Measurements from ENCODE around the gene CPEB1. TPM values are rescaled to one million over a fixed set of nuclear protein-coding genes. Genes with fewer than 3 reads are reported as not detected.

The CPEB1 gene
- total RNA-seq, 1 donor from 2014 or later: 15.4 TPM

GRCh38 chr15:82643992-82644391, 3.2 kb downstream of the CPEB1 start:
- no peak overlapping the region for H3K4me3 ChIP-seq (ENCODE audit: insufficient read depth, low read depth, low read length)
- H3K79me2 ChIP-seq (ENCODE audit: insufficient read depth, low read length): no peaks in the 10 kb centered on the region
- peak overlapping the region; percentile 55 for H3K27ac Mint-ChIP-seq (ENCODE audit: unreplicated experiment)
- H3K36me3 Mint-ChIP-seq (ENCODE audit: low read depth, unreplicated experiment): no peaks in the 10 kb centered on the region
- H3K9me3 Mint-ChIP-seq (ENCODE audit: unreplicated experiment): no peaks in the 10 kb centered on the region
- no peaks in the 10 kb centered on the region for H3K9me3 ChIP-seq (ENCODE audit: insufficient read depth, low read depth, low read length)
- DNase-seq (ENCODE audit: low read depth) (no peak), FAIRE-seq (no peak)
- H2AFZ ChIP-seq (ENCODE audit: low read depth, low read length): no peak overlapping the region
- no peak overlapping the region for H3K27ac ChIP-seq (ENCODE audit: low read depth, low read length)
- H3K4me2 ChIP-seq (ENCODE audit: low read length): no peak overlapping the region
- H3K27me3 ChIP-seq (ENCODE audit: insufficient read depth, low read length): peaks cover 58% of the 10 kb centered on the region
- H3K4me3 Mint-ChIP-seq (ENCODE audit: unreplicated experiment): peak overlapping the region; percentile 62
- H3K9ac ChIP-seq (ENCODE audit: low read length): no peak overlapping the region
- H3K4me1 Mint-ChIP-seq (ENCODE audit: low read depth, unreplicated experiment): peaks cover 31% of the 10 kb centered on the region
- no peaks in the 10 kb centered on the region for H3K36me3 ChIP-seq (ENCODE audit: insufficient read depth, low read length)
- peaks cover 3% of the 10 kb centered on the region for H3K4me1 ChIP-seq (ENCODE audit: insufficient read depth, low read length)
- peaks cover 8% of the 10 kb centered on the region for H3K27me3 Mint-ChIP-seq (ENCODE audit: low read depth, unreplicated experiment)
- TF ChIP-seq EZH2 (IDR thresholded peaks at IDR 0.05; ENCODE audit: insufficient read depth, low read length): no peak
- no peaks in the 10 kb centered on the region for H4K20me1 ChIP-seq (ENCODE audit: insufficient read depth, low read length)

GRCh38 chr15:82642656-82643055, 4.5 kb downstream of the CPEB1 start:
- peaks cover 48% of the 10 kb centered on the region for H3K27me3 ChIP-seq (ENCODE audit: insufficient read depth, low read length)
- no peaks in the 10 kb centered on the region for H4K20me1 ChIP-seq (ENCODE audit: insufficient read depth, low read length)
- no peak overlapping the region for H3K4me2 ChIP-seq (ENCODE audit: low read length)
- H3K9me3 Mint-ChIP-seq (ENCODE audit: unreplicated experiment): no peaks in the 10 kb centered on the region
- H3K27me3 Mint-ChIP-seq (ENCODE audit: low read depth, unreplicated experiment): peaks cover 2% of the 10 kb centered on the region
- no peaks in the 10 kb centered on the region for H3K36me3 Mint-ChIP-seq (ENCODE audit: low read depth, unreplicated experiment)
- no peak overlapping the region for H3K4me3 ChIP-seq (ENCODE audit: insufficient read depth, low read depth, low read length)
- no peak overlapping the region for H2AFZ ChIP-seq (ENCODE audit: low read depth, low read length)
- no peaks in the 10 kb centered on the region for H3K36me3 ChIP-seq (ENCODE audit: insufficient read depth, low read length)
- no peaks in the 10 kb centered on the region for H3K4me1 ChIP-seq (ENCODE audit: insufficient read depth, low read length)
- TF ChIP-seq CTCF (IDR thresholded peaks at IDR 0.05; ENCODE audit: insufficient read depth, low read depth, low read length) (no peak), EZH2 (IDR thresholded peaks at IDR 0.05; ENCODE audit: insufficient read depth, low read length) (no peak)
- no peak overlapping the region for H3K9ac ChIP-seq (ENCODE audit: low read length)
- no peak overlapping the region for H3K27ac Mint-ChIP-seq (ENCODE audit: unreplicated experiment)
- peaks cover 31% of the 10 kb centered on the region for H3K4me1 Mint-ChIP-seq (ENCODE audit: low read depth, unreplicated experiment)
- H3K79me2 ChIP-seq (ENCODE audit: insufficient read depth, low read length): no peaks in the 10 kb centered on the region
- FAIRE-seq: no peak
- no peak for DNase-seq (ENCODE audit: low read depth)
- no peaks in the 10 kb centered on the region for H3K9me3 ChIP-seq (ENCODE audit: insufficient read depth, low read depth, low read length)
- H3K4me3 Mint-ChIP-seq (ENCODE audit: unreplicated experiment): no peak overlapping the region
- no peak overlapping the region for H3K27ac ChIP-seq (ENCODE audit: low read depth, low read length)

- no peak overlapping the region for H2AFZ ChIP-seq (ENCODE audit: low read depth, low read length)
- no peaks in the 10 kb centered on the region for H3K4me1 ChIP-seq (ENCODE audit: insufficient read depth, low read length)
- H3K27ac Mint-ChIP-seq (ENCODE audit: unreplicated experiment): no peak overlapping the region
- no peak overlapping the region for H3K9ac ChIP-seq (ENCODE audit: low read length)
- FAIRE-seq (no peak), DNase-seq (ENCODE audit: low read depth) (no peak)
- H3K36me3 ChIP-seq (ENCODE audit: insufficient read depth, low read length): no peaks in the 10 kb centered on the region
- H3K27me3 ChIP-seq (ENCODE audit: insufficient read depth, low read length): peaks cover 48% of the 10 kb centered on the region
- no peaks in the 10 kb centered on the region for H3K36me3 Mint-ChIP-seq (ENCODE audit: low read depth, unreplicated experiment)
- no peak overlapping the region for H3K4me3 ChIP-seq (ENCODE audit: insufficient read depth, low read depth, low read length)
- no peak for TF ChIP-seq EZH2 (IDR thresholded peaks at IDR 0.05; ENCODE audit: insufficient read depth, low read length)
- TF ChIP-seq CTCF (IDR thresholded peaks at IDR 0.05; ENCODE audit: insufficient read depth, low read depth, low read length): no peak
- no peaks in the 10 kb centered on the region for H4K20me1 ChIP-seq (ENCODE audit: insufficient read depth, low read length)
- no peak overlapping the region for H3K4me3 Mint-ChIP-seq (ENCODE audit: unreplicated experiment)
- H3K27me3 Mint-ChIP-seq (ENCODE audit: low read depth, unreplicated experiment): peaks cover 2% of the 10 kb centered on the region
- no peak overlapping the region for H3K27ac ChIP-seq (ENCODE audit: low read depth, low read length)
- no peaks in the 10 kb centered on the region for H3K9me3 ChIP-seq (ENCODE audit: insufficient read depth, low read depth, low read length)
- no peaks in the 10 kb centered on the region for H3K9me3 Mint-ChIP-seq (ENCODE audit: unreplicated experiment)
- no peak overlapping the region for H3K4me2 ChIP-seq (ENCODE audit: low read length)
- no peaks in the 10 kb centered on the region for H3K79me2 ChIP-seq (ENCODE audit: insufficient read depth, low read length)
- peaks cover 31% of the 10 kb centered on the region for H3K4me1 Mint-ChIP-seq (ENCODE audit: low read depth, unreplicated experiment)
These were observed 5.9 kb downstream of the CPEB1 start for GRCh38 chr15:82641129-82641798.
